VCaP (cell line): ENCODE results near the gene PLOD1.
A peak's percentile ranks its signal among the peaks of the same experiment; 100 is the strongest.

Source experiments
- H3K27ac ChIP-seq: fragments of 450-650 bp; 2 replicates; pipeline ENCODE4 v1.5.1; 2017
- CTCF ChIP-seq: fragments of 450-650 bp; conservative IDR thresholded peaks from 2 replicates; pipeline ENCODE4 v1.5.1; 2017; ENCODE audit warnings: mild to moderate bottlenecking, moderate library complexity

Gene PLOD1

GRCh38 chr1:12015001-12015491 is 80.5 kb downstream of the PLOD1 start:
- no peak for TF ChIP-seq CTCF
- no peak overlapping the region for H3K27ac ChIP-seq

- no peak for TF ChIP-seq CTCF
- no peak overlapping the region for H3K27ac ChIP-seq
Measured at GRCh38 chr1:12015499-12015898, 81.0 kb downstream of the PLOD1 start.

- H3K27ac ChIP-seq = no peak overlapping the region
- TF ChIP-seq CTCF = no peak
Measured at GRCh38 chr1:12016182-12016581, 81.7 kb downstream of the PLOD1 start.

- peak overlapping the region; percentile 77 for H3K27ac ChIP-seq
- TF ChIP-seq CTCF = no peak
Measured at GRCh38 chr1:12019858-12020509, 85.5 kb downstream of the PLOD1 start.

GRCh38 chr1:12021616-12022015 is 87.1 kb downstream of the PLOD1 start:
- no peak for TF ChIP-seq CTCF
- no peak overlapping the region for H3K27ac ChIP-seq

- TF ChIP-seq CTCF = no peak
- H3K27ac ChIP-seq = no peak overlapping the region
Measured at GRCh38 chr1:12022036-12022435, 87.5 kb downstream of the PLOD1 start.
